ENCODE measurements around the gene GPR89B. TPM values are rescaled to one million over a fixed set of nuclear protein-coding genes. Genes with fewer than 3 reads are reported as not detected.
A peak's percentile ranks its signal among the peaks of the same experiment; 100 is the strongest.
"Not testable (repeated sequence)": the region's sequence is repeated elsewhere in the genome, so short reads cannot be mapped to it uniquely, and the experiment has no call there.

GPR89B gene
- polyA plus RNA-seq = 36.9 and 54.7 TPM in 2 replicates
- 33.6 and 56.3 TPM in 2 replicates for polyA minus RNA-seq

DNA sequence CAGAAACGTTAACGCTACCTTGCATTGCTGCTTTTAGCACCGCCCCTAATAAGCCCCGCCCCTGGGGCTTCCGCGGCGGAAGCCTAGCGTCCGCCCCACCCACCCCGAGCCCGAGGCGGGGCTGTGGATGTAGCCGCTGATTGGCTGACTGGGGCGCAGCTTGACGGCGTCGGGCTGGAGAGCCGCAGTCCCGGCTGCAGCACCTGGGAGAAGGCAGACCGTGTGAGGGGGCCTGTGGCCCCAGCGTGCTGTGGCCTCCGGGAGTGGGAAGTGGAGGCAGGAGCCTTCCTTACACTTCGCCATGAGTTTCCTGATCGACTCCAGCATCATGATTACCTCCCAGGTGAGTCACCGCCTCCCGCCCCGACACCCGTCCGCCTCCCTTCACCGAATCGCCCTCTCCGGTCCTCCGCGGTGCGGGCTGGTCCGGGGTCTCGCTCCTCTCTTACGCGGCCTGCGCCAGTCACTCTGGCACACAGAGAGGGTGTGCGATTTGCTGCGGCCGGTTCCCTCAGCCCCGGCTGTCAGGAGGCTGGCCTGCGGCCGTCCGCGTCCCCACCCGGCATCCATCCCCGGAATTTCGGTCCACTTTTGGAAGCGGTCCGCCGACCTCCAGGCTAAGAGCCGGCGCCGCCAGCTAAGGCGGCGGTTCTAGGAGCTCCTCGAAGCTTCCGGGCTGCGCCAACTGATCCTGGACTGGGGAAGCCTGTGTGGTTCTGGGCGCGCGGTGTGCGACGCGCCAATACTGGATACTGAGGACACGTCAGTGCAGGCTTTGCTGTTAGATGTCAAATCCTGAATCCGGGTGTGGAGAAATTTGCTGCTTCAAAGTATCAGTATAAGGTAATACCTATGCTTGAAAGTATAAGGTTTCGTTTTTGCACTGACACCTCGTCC, at the start of gene GPR89B:
Gene GPR89B, plus strand, starts transcription at position 185 of the 897 bp plus-strand sequence. Its CDS starts 117 bp downstream, at position 302.
- H3K27me3 ChIP-seq (ENCODE audit: insufficient read depth, low read depth, low read length); H3F3A ChIP-seq (ENCODE audit: insufficient read depth, low read length, poor library complexity, severe bottlenecking); H3K36me3 ChIP-seq (ENCODE audit: insufficient read depth, low read length); H4K20me1 ChIP-seq (ENCODE audit: insufficient read depth); H3K9me3 ChIP-seq (ENCODE audit: low read length); H3K9me2 ChIP-seq (ENCODE audit: insufficient read depth, low read length); H3K79me2 ChIP-seq (replicated peaks; ENCODE audit: insufficient read depth, low read length): not testable (repeated sequence)
- H2AFZ ChIP-seq (ENCODE audit: low read depth, low read length) = peak within 1 kb of the TSS; percentile 21
- TF ChIP-seq, protein P1, sequence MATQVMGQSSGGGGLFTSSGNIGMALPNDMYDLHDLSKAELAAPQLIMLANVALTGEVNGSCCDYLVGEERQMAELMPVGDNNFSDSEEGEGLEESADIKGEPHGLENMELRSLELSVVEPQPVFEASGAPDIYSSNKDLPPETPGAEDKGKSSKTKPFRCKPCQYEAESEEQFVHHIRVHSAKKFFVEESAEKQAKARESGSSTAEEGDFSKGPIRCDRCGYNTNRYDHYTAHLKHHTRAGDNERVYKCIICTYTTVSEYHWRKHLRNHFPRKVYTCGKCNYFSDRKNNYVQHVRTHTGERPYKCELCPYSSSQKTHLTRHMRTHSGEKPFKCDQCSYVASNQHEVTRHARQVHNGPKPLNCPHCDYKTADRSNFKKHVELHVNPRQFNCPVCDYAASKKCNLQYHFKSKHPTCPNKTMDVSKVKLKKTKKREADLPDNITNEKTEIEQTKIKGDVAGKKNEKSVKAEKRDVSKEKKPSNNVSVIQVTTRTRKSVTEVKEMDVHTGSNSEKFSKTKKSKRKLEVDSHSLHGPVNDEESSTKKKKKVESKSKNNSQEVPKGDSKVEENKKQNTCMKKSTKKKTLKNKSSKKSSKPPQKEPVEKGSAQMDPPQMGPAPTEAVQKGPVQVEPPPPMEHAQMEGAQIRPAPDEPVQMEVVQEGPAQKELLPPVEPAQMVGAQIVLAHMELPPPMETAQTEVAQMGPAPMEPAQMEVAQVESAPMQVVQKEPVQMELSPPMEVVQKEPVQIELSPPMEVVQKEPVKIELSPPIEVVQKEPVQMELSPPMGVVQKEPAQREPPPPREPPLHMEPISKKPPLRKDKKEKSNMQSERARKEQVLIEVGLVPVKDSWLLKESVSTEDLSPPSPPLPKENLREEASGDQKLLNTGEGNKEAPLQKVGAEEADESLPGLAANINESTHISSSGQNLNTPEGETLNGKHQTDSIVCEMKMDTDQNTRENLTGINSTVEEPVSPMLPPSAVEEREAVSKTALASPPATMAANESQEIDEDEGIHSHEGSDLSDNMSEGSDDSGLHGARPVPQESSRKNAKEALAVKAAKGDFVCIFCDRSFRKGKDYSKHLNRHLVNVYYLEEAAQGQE (IDR thresholded peaks at IDR 0.05; ENCODE audit: borderline replicate concordance) = peak; percentile 50
- TF ChIP-seq POLR2AphosphoS5 (IDR thresholded peaks at IDR 0.05) (peak; percentile 76), MXI1 (conservative IDR thresholded peaks at IDR 0.05; ENCODE audit: poor library complexity, severe bottlenecking) (peak; percentile 71), TAF1 (IDR thresholded peaks at IDR 0.05; ENCODE audit: low read depth) (peak; percentile 74)
- peak within 1 kb of the TSS; percentile 62 for H3K9ac ChIP-seq (ENCODE audit: low read length)
- peak within 1 kb of the TSS; percentile 53 for H3K27ac ChIP-seq (ENCODE audit: low read length)
- H3K4me3 ChIP-seq (ENCODE audit: low read length) = peak within 1 kb of the TSS; percentile 68
- peak within 1 kb of the TSS; percentile 41 for H3K4me2 ChIP-seq (ENCODE audit: low read length)

DNA sequence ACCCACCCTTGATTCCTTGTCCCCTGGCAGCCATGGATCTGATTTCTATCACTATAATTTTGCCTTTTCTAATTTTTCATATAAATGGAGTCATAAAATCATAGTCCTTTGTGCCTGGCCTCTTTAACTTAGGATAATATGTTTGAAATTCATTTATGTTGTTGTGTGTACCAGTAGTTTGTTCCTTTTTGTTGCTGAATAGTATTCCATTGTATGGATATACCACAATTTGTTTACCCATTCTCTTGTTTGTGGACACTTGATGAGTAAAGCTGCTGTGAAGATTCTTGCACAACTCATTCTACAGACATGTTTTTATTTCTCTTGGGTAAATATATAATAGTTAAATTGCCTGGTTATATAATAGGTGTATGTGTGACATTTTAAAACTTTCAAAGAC, 48.3 kb upstream of the GPR89B start:
- H4K20me1 ChIP-seq (ENCODE audit: insufficient read depth) = no peaks in the 10 kb centered on the region
- H3K9me2 ChIP-seq (ENCODE audit: insufficient read depth, low read length) = no peaks in the 10 kb centered on the region
- no peak overlapping the region for H3K9ac ChIP-seq (ENCODE audit: low read length)
- H3K4me3 ChIP-seq (ENCODE audit: low read length) = no peak overlapping the region
- no peaks in the 10 kb centered on the region for H3K27me3 ChIP-seq (ENCODE audit: insufficient read depth, low read depth, low read length)
- no peaks in the 10 kb centered on the region for H3K79me2 ChIP-seq (replicated peaks; ENCODE audit: insufficient read depth, low read length)
- no peaks in the 10 kb centered on the region for H3K36me3 ChIP-seq (ENCODE audit: insufficient read depth, low read length)
- no peaks in the 10 kb centered on the region for H3K9me3 ChIP-seq (ENCODE audit: low read length)
- no peak overlapping the region for H2AFZ ChIP-seq (ENCODE audit: low read depth, low read length)
- TF ChIP-seq SMC3 (conservative IDR thresholded peaks at IDR 0.05; ENCODE audit: poor library complexity) = no peak
- no peak for TF ChIP-seq POLR2AphosphoS5 (IDR thresholded peaks at IDR 0.05)
- no peak for TF ChIP-seq RAD21 (conservative IDR thresholded peaks at IDR 0.05)
- TF ChIP-seq TAF1 (IDR thresholded peaks at IDR 0.05; ENCODE audit: low read depth) = no peak
- TF ChIP-seq, protein P2, sequence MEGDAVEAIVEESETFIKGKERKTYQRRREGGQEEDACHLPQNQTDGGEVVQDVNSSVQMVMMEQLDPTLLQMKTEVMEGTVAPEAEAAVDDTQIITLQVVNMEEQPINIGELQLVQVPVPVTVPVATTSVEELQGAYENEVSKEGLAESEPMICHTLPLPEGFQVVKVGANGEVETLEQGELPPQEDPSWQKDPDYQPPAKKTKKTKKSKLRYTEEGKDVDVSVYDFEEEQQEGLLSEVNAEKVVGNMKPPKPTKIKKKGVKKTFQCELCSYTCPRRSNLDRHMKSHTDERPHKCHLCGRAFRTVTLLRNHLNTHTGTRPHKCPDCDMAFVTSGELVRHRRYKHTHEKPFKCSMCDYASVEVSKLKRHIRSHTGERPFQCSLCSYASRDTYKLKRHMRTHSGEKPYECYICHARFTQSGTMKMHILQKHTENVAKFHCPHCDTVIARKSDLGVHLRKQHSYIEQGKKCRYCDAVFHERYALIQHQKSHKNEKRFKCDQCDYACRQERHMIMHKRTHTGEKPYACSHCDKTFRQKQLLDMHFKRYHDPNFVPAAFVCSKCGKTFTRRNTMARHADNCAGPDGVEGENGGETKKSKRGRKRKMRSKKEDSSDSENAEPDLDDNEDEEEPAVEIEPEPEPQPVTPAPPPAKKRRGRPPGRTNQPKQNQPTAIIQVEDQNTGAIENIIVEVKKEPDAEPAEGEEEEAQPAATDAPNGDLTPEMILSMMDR (IDR thresholded peaks at IDR 0.05; ENCODE audit: poor library complexity, severe bottlenecking) = no peak
- no peak for TF ChIP-seq EZH2 (IDR thresholded peaks at IDR 0.05; ENCODE audit: borderline replicate concordance, insufficient read depth, low read length, poor library complexity, severe bottlenecking)
- no peak for TF ChIP-seq MXI1 (conservative IDR thresholded peaks at IDR 0.05; ENCODE audit: poor library complexity, severe bottlenecking)
- TF ChIP-seq, protein P1 (IDR thresholded peaks at IDR 0.05; ENCODE audit: borderline replicate concordance) = no peak
- TF ChIP-seq EP300 (conservative IDR thresholded peaks at IDR 0.05; ENCODE audit: poor library complexity, severe bottlenecking) = no peak
- no peak overlapping the region for H3K4me2 ChIP-seq (ENCODE audit: low read length)
- H3K27ac ChIP-seq (ENCODE audit: low read length) = no peak overlapping the region
- no peaks in the 10 kb centered on the region for H3F3A ChIP-seq (ENCODE audit: insufficient read depth, low read length, poor library complexity, severe bottlenecking)
